A549 treated with RU486 at 1 μM for 4 hours (cell line): Measurements from ENCODE around the gene NLRP7. TPM values are rescaled to one million over a fixed set of nuclear protein-coding genes. Genes with fewer than 3 reads are reported as not detected.

ENCODE experiments used
- total RNA-seq: library from RNA; stranded (reverse); fragments of 200-300 nt; extraction: Qiagen RNA extraction; gene quantifications from 5 replicates; pipeline ENCODE4 v1.2.3, GENCODE V29; 2022; ENCODE audit warnings: low read depth

NLRP7 gene
- total RNA-seq: not detected in 5 replicates

DNA sequence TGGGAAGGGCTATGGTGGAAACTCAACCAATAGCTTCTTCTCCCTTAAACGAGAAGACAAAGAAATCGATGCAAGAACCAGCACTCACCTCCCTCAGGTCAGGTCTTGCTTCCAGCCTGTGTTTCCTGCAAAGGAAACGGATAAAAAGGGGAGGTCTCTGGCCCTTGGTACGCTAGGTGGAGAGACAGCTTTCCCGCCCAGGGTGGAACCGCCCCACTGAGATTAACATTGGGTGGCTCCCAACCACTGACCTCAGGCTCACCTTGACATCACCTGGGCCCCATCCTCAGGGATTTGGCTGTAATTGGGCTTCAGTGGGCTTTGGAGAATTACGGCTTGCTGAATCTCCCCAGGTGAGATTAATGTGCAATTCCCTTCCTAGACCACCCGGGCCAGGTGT lies at the start of gene NLRP7:
Gene NLRP7 (minus strand): TSS at position 150 of the 400 bp plus-strand sequence.

GRCh38 chr19:54905803-54906511 lies 41.4 kb downstream of the NLRP7 start, which contains the start of gene NCR1:
NCR1 (plus strand) TSS chr19:54906148; CDS start chr19:54906188, 40 bp downstream.

DNA sequence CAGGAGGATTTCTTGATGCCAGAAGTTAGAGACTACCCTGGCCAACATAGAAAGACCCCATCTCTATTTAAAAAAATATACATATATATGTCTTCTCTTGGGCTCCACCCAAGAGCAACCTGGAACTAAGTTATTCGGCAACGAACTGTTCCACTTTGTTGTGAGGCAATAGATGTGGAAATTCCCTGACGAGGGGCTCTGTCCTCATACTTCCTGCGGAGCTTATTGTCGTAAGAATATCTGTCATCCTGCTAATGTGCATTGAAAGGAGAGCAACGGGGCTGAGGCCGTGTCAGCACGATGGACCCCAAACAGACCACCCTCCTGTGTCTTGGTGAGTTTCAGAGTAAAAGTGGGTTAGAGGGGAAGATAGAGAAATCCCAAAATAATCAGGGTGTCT lies 73.3 kb downstream of the NLRP7 start, which contains the start of gene FCAR:
Gene FCAR (plus strand): TSS at position 246 of the 400 bp plus-strand sequence. CDS start 55 bp downstream, at position 301.

Other genes with a start within 250 kb of the NLRP7 start
- not detected in 5 replicates for gene KIR3DL3, start 223.1 kb downstream of the NLRP7 start, total RNA-seq
- gene KIR2DL3, start 209.0 kb downstream of the NLRP7 start, total RNA-seq: not detected in 5 replicates
- not detected in 5 replicates for gene KIR2DL1, start 177.7 kb downstream of the NLRP7 start, total RNA-seq
- gene KIR2DL4, start 143.9 kb downstream of the NLRP7 start, total RNA-seq: not detected in 5 replicates
- gene KIR3DL1, start 131.1 kb downstream of the NLRP7 start, total RNA-seq: not detected in 5 replicates
- not detected in 5 replicates for gene KIR2DS4, start 114.9 kb downstream of the NLRP7 start, total RNA-seq
- gene KIR3DL2, start 97.1 kb downstream of the NLRP7 start, total RNA-seq: not detected in 5 replicates
- gene FCAR, start 73.3 kb downstream of the NLRP7 start, total RNA-seq: not detected in 5 replicates
- not detected in 5 replicates for gene NCR1, start 41.4 kb downstream of the NLRP7 start, total RNA-seq
- 24.0 to 26.8 TPM (median 25.2 TPM) in 5 replicates for gene NLRP2, start 18.8 kb upstream of the NLRP7 start, total RNA-seq
- 0.07 to 0.22 TPM (median 0.10 TPM) in 5 replicates for gene GP6, start 90.7 kb upstream of the NLRP7 start, total RNA-seq
- 16.7 to 22.3 TPM (median 21.3 TPM) in 5 replicates for gene RDH13, start 115.6 kb upstream of the NLRP7 start, total RNA-seq
- 4.6 to 5.7 TPM (median 5.2 TPM) in 5 replicates for gene EPS8L1, start 128.3 kb upstream of the NLRP7 start, total RNA-seq
- gene PPP1R12C, start 170.1 kb upstream of the NLRP7 start, total RNA-seq: 58.4 to 86.7 TPM (median 84.2 TPM) in 5 replicates
- gene TNNT1, start 201.7 kb upstream of the NLRP7 start, total RNA-seq: 116 to 151 TPM (median 125 TPM) in 5 replicates
- gene TNNI3, start 210.2 kb upstream of the NLRP7 start, total RNA-seq: 6.5 to 8.7 TPM (median 7.6 TPM) in 5 replicates
- 5.2 to 8.6 TPM (median 7.0 TPM) in 5 replicates for gene DNAAF3, start 219.1 kb upstream of the NLRP7 start, total RNA-seq
- 3.3 to 7.7 TPM (median 4.1 TPM) in 5 replicates for gene SYT5, start 232.8 kb upstream of the NLRP7 start, total RNA-seq